GM19099 (cell line): ENCODE results near the gene SDCCAG8.

Experiments
- POLR2A ChIP-seq: IDR thresholded peaks from 3 replicates; pipeline ENCODE4 v1.6.1; 2011; ENCODE audit warnings: low read depth; ENCODE audit not compliant: insufficient read length; ENCODE audit errors: extremely low read depth

The SDCCAG8 gene

DNA sequence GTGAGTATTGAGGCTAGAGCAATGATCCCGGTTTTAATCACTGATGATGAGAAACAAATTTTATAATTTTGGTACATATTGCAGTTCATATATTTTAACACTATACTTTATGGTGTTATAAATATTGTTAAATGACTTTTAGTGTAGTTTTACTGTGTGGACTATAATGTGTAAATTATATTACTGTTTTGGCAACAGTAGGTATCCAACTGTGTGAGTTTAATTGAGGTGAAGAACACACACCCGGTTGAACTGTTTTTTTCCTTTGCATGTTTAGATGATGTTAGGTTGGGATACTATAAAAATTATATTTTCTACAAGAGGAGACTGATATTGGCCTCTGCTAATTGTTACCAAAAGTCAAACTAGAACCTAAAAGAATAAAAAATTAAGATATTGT, 166.5 kb downstream of the SDCCAG8 start:
- TF ChIP-seq POLR2A = no peak

- no peak for TF ChIP-seq POLR2A
Observed at GRCh38 chr1:243428084-243428483, 172.2 kb downstream of the SDCCAG8 start.

DNA sequence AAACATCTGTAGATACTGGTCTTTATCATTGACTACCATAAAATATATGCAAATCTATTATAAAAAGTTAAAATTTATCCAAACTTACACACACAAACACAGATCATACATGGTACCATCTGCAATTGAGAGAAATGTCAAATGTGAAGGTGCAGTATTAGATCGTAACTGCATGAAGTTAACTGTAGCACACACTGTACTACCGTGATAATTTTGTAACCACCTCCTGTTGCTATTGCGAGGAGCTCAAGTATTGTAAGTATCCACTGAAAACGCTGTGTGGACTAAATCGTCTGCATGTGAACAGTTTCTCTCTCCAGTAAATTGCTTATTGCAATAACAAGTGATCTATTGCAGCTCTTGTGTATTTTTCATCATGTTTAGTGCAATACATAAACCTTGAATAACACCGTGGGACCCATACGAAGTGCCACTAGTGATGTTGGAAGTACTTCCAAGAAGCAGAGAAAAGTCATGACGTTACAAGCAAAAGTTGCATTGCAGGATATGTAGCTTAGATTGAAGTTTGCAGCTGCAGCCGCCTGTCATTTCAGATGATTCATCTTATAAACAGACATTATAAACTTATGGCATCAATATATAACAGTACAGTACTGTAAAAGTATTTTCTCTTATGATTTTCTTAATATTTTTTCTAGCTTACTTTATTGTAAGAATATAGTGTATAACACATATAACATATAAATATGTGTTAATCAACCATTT, 172.9 kb downstream of the SDCCAG8 start:
- TF ChIP-seq POLR2A = no peak

DNA sequence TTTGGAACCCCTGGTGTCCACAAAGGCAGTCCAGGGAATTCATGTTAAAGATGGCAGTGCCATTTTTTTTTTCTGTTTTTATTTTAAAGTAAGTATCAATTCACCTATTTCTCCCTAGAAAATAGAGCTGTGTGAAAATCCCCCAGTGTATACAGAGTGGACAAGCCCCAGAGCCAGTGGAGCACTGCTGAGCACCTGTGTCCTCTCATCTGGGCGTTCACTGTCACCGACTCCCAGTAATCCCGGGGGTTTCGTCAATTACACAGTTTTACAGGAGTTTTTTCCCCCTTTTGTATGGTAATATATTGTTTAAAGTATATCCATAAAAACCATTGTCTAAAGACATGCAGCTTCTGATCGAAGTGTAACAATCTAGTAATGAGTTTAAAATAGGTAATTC, 175.8 kb downstream of the SDCCAG8 start:
- TF ChIP-seq POLR2A = no peak

- no peak for TF ChIP-seq POLR2A
Observed at GRCh38 chr1:243432136-243432535, 176.3 kb downstream of the SDCCAG8 start.

DNA sequence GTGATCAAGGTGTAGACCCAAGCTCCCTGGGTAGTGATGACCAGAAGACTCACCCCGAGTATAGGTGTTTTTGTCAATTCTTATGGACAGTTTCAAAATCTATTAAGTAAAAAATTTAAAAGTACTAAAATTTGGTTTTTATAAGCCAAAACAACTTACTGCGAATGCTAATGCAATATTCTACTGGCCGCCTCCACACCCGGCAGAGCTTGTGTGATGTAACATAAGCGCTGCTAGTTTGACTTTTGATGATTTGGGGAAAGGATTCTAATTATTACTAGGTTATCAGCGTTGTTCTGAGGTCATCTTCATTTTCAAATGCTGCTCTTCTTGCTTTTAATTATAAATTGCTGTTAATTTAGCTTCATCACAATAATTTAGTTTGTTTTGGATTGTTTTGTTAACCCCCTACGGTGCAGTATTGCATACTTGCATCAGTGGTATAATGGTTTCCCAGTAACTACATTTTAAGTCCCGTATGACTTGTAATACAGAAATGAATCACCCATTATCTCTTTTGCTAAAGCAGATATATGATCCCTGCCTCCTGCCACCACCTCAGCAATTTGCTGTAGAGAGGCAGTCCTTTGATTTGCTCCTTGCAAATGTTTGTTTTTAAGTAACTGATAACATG, 178.0 kb downstream of the SDCCAG8 start:
- TF ChIP-seq POLR2A = no peak

GRCh38 chr1:243434594-243434993, 178.8 kb downstream of the SDCCAG8 start:
- TF ChIP-seq POLR2A = no peak

DNA sequence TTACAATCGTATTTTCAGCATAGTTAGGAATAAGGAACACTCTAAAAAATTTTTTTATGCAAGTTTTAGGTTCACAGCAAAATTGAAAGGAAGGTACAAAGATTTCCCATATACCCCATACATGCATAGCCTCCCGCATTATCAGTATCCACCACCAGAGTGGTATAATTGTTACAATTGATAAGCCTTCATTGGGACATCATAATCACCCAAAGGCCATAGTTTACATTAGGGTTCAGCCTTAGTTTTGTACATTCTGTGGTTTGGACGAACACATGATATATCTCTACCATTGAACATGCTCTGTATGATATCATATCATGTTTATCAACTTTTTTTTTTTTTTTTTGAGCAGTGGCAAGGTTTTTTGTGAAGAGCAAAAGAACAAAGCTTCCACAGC, 180.0 kb downstream of the SDCCAG8 start:
- TF ChIP-seq POLR2A = no peak

DNA sequence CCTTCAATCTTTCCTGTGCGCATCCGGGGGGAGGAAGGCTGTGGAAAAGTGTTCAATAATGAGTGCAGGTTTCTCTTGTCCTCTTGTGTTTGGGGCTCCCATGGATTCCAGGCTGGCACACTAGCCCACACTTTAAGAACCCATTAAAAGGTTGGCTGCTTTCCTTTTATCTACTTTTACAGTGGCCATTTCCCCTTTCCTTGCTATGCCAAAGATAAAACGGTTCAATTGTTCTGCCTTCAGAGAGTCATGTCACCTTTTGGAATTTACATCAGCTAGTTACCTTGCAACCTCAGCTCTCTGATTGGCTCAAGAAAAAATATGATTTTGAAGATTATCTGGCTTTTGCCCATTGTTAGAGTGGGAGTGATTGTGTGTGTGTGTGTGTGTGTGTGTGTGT, 182.3 kb downstream of the SDCCAG8 start:
- TF ChIP-seq POLR2A = no peak

- no peak for TF ChIP-seq POLR2A
Observed at GRCh38 chr1:243438815-243439214, 183.0 kb downstream of the SDCCAG8 start.

- no peak for TF ChIP-seq POLR2A
Observed at GRCh38 chr1:243440406-243440805, 184.6 kb downstream of the SDCCAG8 start.

- no peak for TF ChIP-seq POLR2A
Observed at GRCh38 chr1:243441601-243442000, 185.8 kb downstream of the SDCCAG8 start.

DNA sequence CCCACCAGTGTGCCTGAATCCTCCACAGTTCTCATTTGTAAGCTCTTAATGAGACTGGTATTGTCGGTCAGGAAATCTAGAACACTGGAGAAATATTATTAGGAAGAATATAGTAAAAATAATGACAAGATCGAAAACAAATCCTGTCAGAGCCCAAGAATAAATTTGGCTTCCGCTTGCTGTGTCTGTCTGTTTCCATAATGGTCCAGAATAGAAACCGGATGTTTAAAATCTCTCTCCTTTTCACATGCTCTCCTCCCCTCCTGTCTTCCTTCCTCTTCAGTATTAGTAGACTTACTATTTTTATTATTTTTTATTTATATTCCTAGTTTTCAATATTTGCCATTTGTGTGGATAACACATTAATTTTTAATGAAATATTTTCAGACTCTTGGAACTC, 187.7 kb downstream of the SDCCAG8 start:
- TF ChIP-seq POLR2A = no peak

DNA sequence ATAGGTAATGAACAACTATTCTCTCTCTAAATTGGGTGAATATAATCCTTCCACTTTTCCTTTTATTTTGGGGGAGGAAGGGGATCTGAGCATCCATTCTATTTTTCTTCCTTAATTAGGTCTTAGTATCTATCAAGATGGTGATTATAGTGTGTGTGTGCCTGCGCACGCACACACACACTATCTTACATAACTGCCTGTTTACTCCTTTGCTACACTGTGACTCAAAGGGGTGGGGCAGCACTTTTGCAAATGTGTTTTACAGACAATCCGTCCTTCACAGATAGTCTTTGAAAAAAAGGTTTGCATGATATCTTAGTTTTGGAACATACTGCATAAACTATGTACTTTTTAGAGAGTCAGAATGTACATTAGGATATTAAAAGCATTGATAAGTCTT, 191.5 kb downstream of the SDCCAG8 start:
- no peak for TF ChIP-seq POLR2A

GRCh38 chr1:243447844-243448243, 192.0 kb downstream of the SDCCAG8 start:
- TF ChIP-seq POLR2A = no peak

- TF ChIP-seq POLR2A = no peak
Observed at GRCh38 chr1:243449373-243449772, 193.5 kb downstream of the SDCCAG8 start.
